ENCODE results near the gene RASSF3.

GRCh38 chr12:64624035-64624434 is 13.7 kb downstream of the RASSF3 start:
- no peak for TF ChIP-seq CTCF (IDR thresholded peaks at IDR 0.05)
- TF ChIP-seq POLR2A (IDR thresholded peaks at IDR 0.05): no peak

All from adrenal gland (tissue), 5 donors.